Measurements from ENCODE around the gene TPP1.

DNA sequence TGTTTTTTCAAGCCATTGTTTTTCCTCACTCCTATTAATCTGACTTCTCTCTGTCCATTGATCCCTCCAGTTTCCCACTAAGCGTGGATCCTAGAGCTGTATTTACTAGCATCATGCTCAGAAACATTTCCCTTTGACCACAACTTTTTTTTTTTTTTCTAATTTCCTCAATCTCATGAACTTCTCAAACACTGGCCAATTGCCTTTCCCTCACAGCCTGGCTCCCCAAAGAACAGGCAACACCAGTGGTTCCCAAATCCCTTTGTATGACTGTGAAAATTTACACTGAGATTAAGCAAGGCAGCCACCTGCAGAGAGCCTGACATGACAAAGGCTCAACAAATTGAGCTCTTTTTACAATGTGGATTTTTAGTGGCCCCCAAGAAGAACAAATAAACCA lies 1.4 kb upstream of the TPP1 start:
- TF ChIP-seq, protein P1, sequence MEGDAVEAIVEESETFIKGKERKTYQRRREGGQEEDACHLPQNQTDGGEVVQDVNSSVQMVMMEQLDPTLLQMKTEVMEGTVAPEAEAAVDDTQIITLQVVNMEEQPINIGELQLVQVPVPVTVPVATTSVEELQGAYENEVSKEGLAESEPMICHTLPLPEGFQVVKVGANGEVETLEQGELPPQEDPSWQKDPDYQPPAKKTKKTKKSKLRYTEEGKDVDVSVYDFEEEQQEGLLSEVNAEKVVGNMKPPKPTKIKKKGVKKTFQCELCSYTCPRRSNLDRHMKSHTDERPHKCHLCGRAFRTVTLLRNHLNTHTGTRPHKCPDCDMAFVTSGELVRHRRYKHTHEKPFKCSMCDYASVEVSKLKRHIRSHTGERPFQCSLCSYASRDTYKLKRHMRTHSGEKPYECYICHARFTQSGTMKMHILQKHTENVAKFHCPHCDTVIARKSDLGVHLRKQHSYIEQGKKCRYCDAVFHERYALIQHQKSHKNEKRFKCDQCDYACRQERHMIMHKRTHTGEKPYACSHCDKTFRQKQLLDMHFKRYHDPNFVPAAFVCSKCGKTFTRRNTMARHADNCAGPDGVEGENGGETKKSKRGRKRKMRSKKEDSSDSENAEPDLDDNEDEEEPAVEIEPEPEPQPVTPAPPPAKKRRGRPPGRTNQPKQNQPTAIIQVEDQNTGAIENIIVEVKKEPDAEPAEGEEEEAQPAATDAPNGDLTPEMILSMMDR (IDR thresholded peaks at IDR 0.05) = no peak
- TF ChIP-seq ZFX (IDR thresholded peaks at IDR 0.05; ENCODE audit: borderline replicate concordance) = no peak

All from 22Rv1 (cell line).